IMR-90 (cell line): ENCODE results near the gene PPM1M. TPM values are rescaled to one million over a fixed set of nuclear protein-coding genes. Genes with fewer than 3 reads are reported as not detected.

Experiments used
- ATAC-seq: fragments of 200-7000 bp; cut with Tn5 transposase; 2 replicates; pipeline ENCODE4 v1.9.1; 2020; ENCODE audit warnings: low read depth, mild to moderate bottlenecking, moderate library complexity
- BruUV-seq: library from RNA; stranded (reverse); fragments of 400-500 nt; replicated peaks from 2 replicates; lab custom pipeline; 2021; lab: Mats Ljungman, UMichigan
- CTCF ChIA-PET: fragments of 300-600 bp; formaldehyde crosslinking; extraction: SDS; loops from one replicate; lab custom pipeline; 2021; ENCODE audit warnings: antibody characterized with exemption; lab: Yijun Ruan, JAX
- POLR2A ChIA-PET: fragments of 300-600 bp; sonication (Branson Sonifier 250); formaldehyde crosslinking; loops from one replicate; lab custom pipeline; 2022; ENCODE audit warnings: antibody characterized with exemption; ENCODE audit not compliant: unreplicated experiment; lab: Charles Lee
- DNase-seq: peaks from one replicate; pipeline ENCODE4 v3.0.0; 2013
- H2AFZ ChIP-seq: replicated peaks from 2 replicates; pipeline ENCODE3; 2013; ENCODE audit warnings: low read length, mild to moderate bottlenecking; ENCODE audit not compliant: poor library complexity
- H2AK5ac ChIP-seq: 2 replicates; pipeline ENCODE4 v1.6.1; 2013; ENCODE audit warnings: low read depth, low read length, inconsistent platforms
- H2AK9ac ChIP-seq: replicated peaks from 2 replicates; pipeline ENCODE3; 2013; ENCODE audit warnings: mild to moderate bottlenecking, low read depth, low read length, moderate library complexity; ENCODE audit not compliant: poor library complexity
- H2BK120ac ChIP-seq: 2 replicates; pipeline ENCODE4 v1.6.1; 2013; ENCODE audit warnings: low read depth, low read length, inconsistent platforms
- H2BK15ac ChIP-seq: 3 replicates; pipeline ENCODE4 v1.6.1; 2013; ENCODE audit warnings: low read depth, low read length, inconsistent platforms
- H2BK20ac ChIP-seq: 2 replicates; pipeline ENCODE4 v1.6.1; 2013; ENCODE audit warnings: low read depth, mild to moderate bottlenecking, inconsistent platforms, low read length, moderate library complexity
- H2BK5ac ChIP-seq: 2 replicates; pipeline ENCODE4 v1.6.1; 2013; ENCODE audit warnings: mild to moderate bottlenecking, low read depth, low read length, inconsistent platforms; ENCODE audit not compliant: poor library complexity, severe bottlenecking
- H3K14ac ChIP-seq: replicated peaks from 2 replicates; pipeline ENCODE4 v1.6.1; 2013; ENCODE audit warnings: low read depth, low read length, inconsistent platforms
- H3K18ac ChIP-seq: 2 replicates; pipeline ENCODE4 v1.6.1; 2013; ENCODE audit warnings: low read depth, low read length, control low read depth
- H3K23ac ChIP-seq: 2 replicates; pipeline ENCODE4 v1.6.1; 2013; ENCODE audit warnings: low read depth, low read length, inconsistent platforms
- H3K27ac ChIP-seq: 2 replicates; pipeline ENCODE4 v1.5.1; 2013; ENCODE audit warnings: mild to moderate bottlenecking, control low read depth, low read length; ENCODE audit not compliant: insufficient read depth
- H3K27me3 ChIP-seq: 2 replicates; pipeline ENCODE4 v1.6.1; 2013; ENCODE audit warnings: low read length; ENCODE audit not compliant: control insufficient read depth, insufficient read depth
- H3K36me3 ChIP-seq: 2 replicates; pipeline ENCODE4 v1.6.1; 2013; ENCODE audit warnings: low read length, mixed read lengths; ENCODE audit not compliant: control insufficient read depth, insufficient read depth
- H3K4ac ChIP-seq: 2 replicates; pipeline ENCODE4 v1.6.1; 2013; ENCODE audit warnings: low read depth, low read length, inconsistent platforms
- H3K4me1 ChIP-seq: 2 replicates; pipeline ENCODE4 v1.6.1; 2013; ENCODE audit warnings: low read length, mixed read lengths; ENCODE audit not compliant: control insufficient read depth, insufficient read depth
- H3K4me2 ChIP-seq: 2 replicates; pipeline ENCODE4 v1.6.1; 2013; ENCODE audit warnings: low read depth, mild to moderate bottlenecking, control low read depth, low read length, moderate library complexity
- H3K4me3 ChIP-seq: 2 replicates; pipeline ENCODE4 v1.5.1; 2013; ENCODE audit warnings: low read depth, mild to moderate bottlenecking, control low read depth, low read length, moderate library complexity; ENCODE audit not compliant: insufficient read depth
- H3K56ac ChIP-seq: 2 replicates; pipeline ENCODE4 v1.6.1; 2013; ENCODE audit warnings: low read length, inconsistent platforms; ENCODE audit not compliant: insufficient read depth; ENCODE audit errors: extremely low read depth
- H3K79me1 ChIP-seq, 2 experiments: 2 replicates each; pipeline ENCODE4 v1.6.1; 2013; ENCODE audit warnings: low read length in 2 of 2, inconsistent platforms in 1 of 2, low read depth in 1 of 2
- H3K9ac ChIP-seq: 2 replicates; pipeline ENCODE4 v1.6.1; 2013; ENCODE audit warnings: low read depth, low read length, control low read depth
- H3K9me1 ChIP-seq: 2 replicates; pipeline ENCODE4 v1.6.1; 2013; ENCODE audit warnings: low read length, inconsistent platforms; ENCODE audit not compliant: insufficient read depth
- H3K9me3 ChIP-seq: 2 replicates; pipeline ENCODE4 v1.6.1; 2013; ENCODE audit warnings: low read length; ENCODE audit not compliant: control insufficient read depth, insufficient read depth
- H4K20me1 ChIP-seq: 2 replicates; pipeline ENCODE4 v1.6.1; 2013; ENCODE audit warnings: low read length, inconsistent platforms; ENCODE audit not compliant: insufficient read depth
- H4K5ac ChIP-seq: 2 replicates; pipeline ENCODE4 v1.6.1; 2013; ENCODE audit warnings: mild to moderate bottlenecking, low read depth, low read length, control low read depth
- H4K8ac ChIP-seq, 2 experiments: 2 replicates each; pipeline ENCODE4 v1.6.1; 2013; ENCODE audit warnings: low read depth in 2 of 2, low read length in 2 of 2, control low read depth in 1 of 2, inconsistent platforms in 1 of 2
- H4K91ac ChIP-seq: 2 replicates; pipeline ENCODE4 v1.6.1; 2013; ENCODE audit warnings: low read depth, low read length, inconsistent platforms; ENCODE audit not compliant: insufficient read depth
- CEBPB ChIP-seq: IDR thresholded peaks from 2 replicates; pipeline ENCODE4 v1.6.1; 2012; ENCODE audit warnings: low read depth, low read length, improper control_type of control experiment
- ELK1 ChIP-seq: fragments of 150-350 bp; IDR thresholded peaks from 2 replicates; pipeline ENCODE4 v1.6.1; 2016; ENCODE audit warnings: low read depth, mild to moderate bottlenecking, low read length, moderate library complexity, borderline replicate concordance
- FOS ChIP-seq: fragments of 150-350 bp; IDR thresholded peaks from 2 replicates; pipeline ENCODE4 v1.6.1; 2016; ENCODE audit warnings: low read depth, low read length
- MAZ ChIP-seq: IDR thresholded peaks from 2 replicates; pipeline ENCODE4 v1.6.1; 2012; ENCODE audit warnings: low read depth, mild to moderate bottlenecking, low read length, improper control_type of control experiment, moderate library complexity, borderline replicate concordance
- POLR2A ChIP-seq: IDR thresholded peaks from 2 replicates; pipeline ENCODE4 v1.6.1; 2012; ENCODE audit warnings: mild to moderate bottlenecking, low read depth, low read length
- RAD21 ChIP-seq: IDR thresholded peaks from 2 replicates; pipeline ENCODE4 v1.6.1; 2012; ENCODE audit warnings: low read length, improper control_type of control experiment
- RCOR1 ChIP-seq: IDR thresholded peaks from 2 replicates; pipeline ENCODE4 v1.6.1; 2012; ENCODE audit warnings: mild to moderate bottlenecking, low read length, improper control_type of control experiment; ENCODE audit not compliant: insufficient replicate concordance
- SMC3 ChIP-seq: fragments of 150-350 bp; IDR thresholded peaks from 2 replicates; pipeline ENCODE4 v1.6.1; 2016; ENCODE audit warnings: low read depth, mild to moderate bottlenecking, antibody characterized with exemption, low read length, moderate library complexity
- USF2 ChIP-seq: fragments of 150-350 bp; IDR thresholded peaks from 2 replicates; pipeline ENCODE4 v1.6.1; 2017; ENCODE audit warnings: mild to moderate bottlenecking, antibody characterized with exemption, low read length, low read depth
- WGBS, 2 experiments: methylation state at CpG; one replicate each; pipeline versions ENCODE4 v1.1.5 to v1.1.7; 2013; ENCODE audit warnings: missing lambda C conversion rate in 2 of 2; ENCODE audit not compliant: insufficient read length in 1 of 2; ENCODE audit errors: extremely low coverage in 2 of 2; 5-methylcytosine and 5-hydroxymethylcytosine counted together
- dilution Hi-C: fragments of 300-500 bp; cut with HindIII; formaldehyde crosslinking; loops from one replicate; pipeline ENCODE4 v1.14.3; 2018; ENCODE audit warnings: low sequenced_read_pairs; ENCODE audit not compliant: unreplicated experiment
- in situ Hi-C: fragments of 300-500 bp; cut with MboI; formaldehyde crosslinking; loops from 3 replicates; pipeline ENCODE4 v1.14.3; 2019; ENCODE audit warnings: low sequenced_read_pairs, inconsistent platforms, mixed read lengths
- intact Hi-C: fragments of 100-400 bp; cut with micrococcal nuclease; formaldehyde crosslinking; loops from 2 replicates; pipeline ENCODE4 v1.10.0; 2022
- polyA plus RNA-seq, 3 experiments: library from polyadenylated mRNA; depleted of rRNA; stranded (reverse); fragments of >200 nt; gene quantifications; 2 replicates each; pipeline ENCODE4 v1.2.3, GENCODE V29; 2012; ENCODE audit warnings: low replicate concordance in 1 of 3
- total RNA-seq: library from RNA; depleted of rRNA; stranded (reverse); fragments of >200 nt; gene quantifications from 2 replicates; pipeline ENCODE4 v1.2.3, GENCODE V29; 2012

The PPM1M gene
- total and polyA plus RNA-seq, 2 of the 4 experiments (the other 2 are of a cell fraction): 12.2 to 18.1 TPM

GRCh38 chr3:52289747-52290595 is 44.4 kb downstream of the PPM1M start (continued):
- TF ChIP-seq MAZ (no peak), CEBPB (no peak)

GRCh38 chr3:52290596-52291507 is 45.3 kb downstream of the PPM1M start:
- no peak overlapping the region for H2BK120ac ChIP-seq
- ATAC-seq (no peak), DNase-seq (no peak)
- H3K18ac ChIP-seq: no peak overlapping the region
- no peaks in the 10 kb centered on the region for H3K27me3 ChIP-seq
- no peak overlapping the region for H3K14ac ChIP-seq
- H3K9me1 ChIP-seq: peaks cover 18% of the 10 kb centered on the region
- no peak overlapping the region for H3K27ac ChIP-seq
- no peak overlapping the region for H4K91ac ChIP-seq
- no peaks in the 10 kb centered on the region for H4K20me1 ChIP-seq
- dilution Hi-C loops (no loop called here), in situ Hi-C loops (loop anchor here (5.0 kb wide), 1 partner anchor 51 kb away; no protein-coding TSS in a partner anchor), intact Hi-C loops (loop anchor here (1.0 to 5.0 kb wide), 3 partner anchors 48 to 156 kb away; no protein-coding TSS in a partner anchor)
- H4K8ac ChIP-seq: no peak overlapping the region
- H3K9me3 ChIP-seq: no peaks in the 10 kb centered on the region
- H3K4me1 ChIP-seq: peaks cover 6% of the 10 kb centered on the region
- POLR2A ChIA-PET: no interaction called here
- H3K79me1 ChIP-seq: peaks cover 19 to 32% of the 10 kb centered on the region in 2 experiments
- CTCF ChIA-PET: interaction anchor here (0.9 to 1.3 kb wide), 2 partner anchors 44 to 48 kb away, joined by 3 to 5 read pairs; no protein-coding TSS in a partner anchor
- no peak overlapping the region for H3K56ac ChIP-seq
- WGBS, 2 experiments: 97% methylated on average over 6 of the region's 23 CpGs; no CpG with 5 or more reads in 1 of the 2 experiments
- H3K36me3 ChIP-seq: peaks cover 14% of the 10 kb centered on the region; the same call in 1 of the 2 replicates
- H2BK20ac ChIP-seq: no peak overlapping the region
- H3K4me3 ChIP-seq: no peak overlapping the region
- peak overlapping the region; percentile 37 for H2AK9ac ChIP-seq
- H3K4me2 ChIP-seq: no peak overlapping the region
- no peak overlapping the region for H3K9ac ChIP-seq
- no peak overlapping the region for H4K5ac ChIP-seq
- no TSS peak for BruUV-seq
- no peak overlapping the region for H2BK5ac ChIP-seq
- H3K23ac ChIP-seq: no peak overlapping the region
- no peak overlapping the region for H2BK15ac ChIP-seq
- H3K4ac ChIP-seq: no peak overlapping the region
- H2AK5ac ChIP-seq: no peak overlapping the region
- H2AFZ ChIP-seq: no peak overlapping the region
- TF ChIP-seq USF2: no peak
- no peak for TF ChIP-seq ELK1
- no peak for TF ChIP-seq SMC3
- no peak for TF ChIP-seq RCOR1
- no peak for TF ChIP-seq RAD21
- TF ChIP-seq FOS: no peak
- no peak for TF ChIP-seq POLR2A
